Bronchial epithelial cell (primary cell): ENCODE results near the gene RALA. TPM values are rescaled to one million over a fixed set of nuclear protein-coding genes. Genes with fewer than 3 reads are reported as not detected.

Experiments
- DNase-seq: peaks from one replicate; pipeline ENCODE4 v3.0.0-alpha.2; 2010; ENCODE audit warnings: low read depth
- FAIRE-seq: peaks from 2 replicates; lab custom pipeline; 2011; peaks lifted over from hg19 to GRCh38; lab: Jason Lieb, UNC
- H3K27me3 ChIP-seq: 2 replicates; pipeline ENCODE4 v1.5.1; 2011; ENCODE audit warnings: low read length; ENCODE audit not compliant: control insufficient read depth, insufficient read depth
- H3K36me3 ChIP-seq: 2 replicates; pipeline ENCODE4 v1.5.1; 2011; ENCODE audit warnings: low read length; ENCODE audit not compliant: control insufficient read depth, insufficient read depth
- H3K4me3 ChIP-seq: 2 replicates; pipeline ENCODE4 v1.5.1; 2011; ENCODE audit warnings: mild to moderate bottlenecking, low read depth, low read length, control low read depth
- total RNA-seq: library from RNA; depleted of rRNA; stranded (reverse); fragments of >200 nt; gene quantifications from 2 replicates; pipeline ENCODE4 v1.2.1, GENCODE V29; 2014
- TF ChIP-seq, protein P1 (sequence below): IDR thresholded peaks from 2 replicates; pipeline ENCODE4 v1.5.1; 2011; ENCODE audit warnings: mild to moderate bottlenecking, moderate library complexity, low read length, control low read depth, inconsistent platforms; ENCODE audit not compliant: insufficient read depth, severe bottlenecking

The RALA gene
- total RNA-seq, 1 donor from 2014 or later = 15.3 TPM

DNA sequence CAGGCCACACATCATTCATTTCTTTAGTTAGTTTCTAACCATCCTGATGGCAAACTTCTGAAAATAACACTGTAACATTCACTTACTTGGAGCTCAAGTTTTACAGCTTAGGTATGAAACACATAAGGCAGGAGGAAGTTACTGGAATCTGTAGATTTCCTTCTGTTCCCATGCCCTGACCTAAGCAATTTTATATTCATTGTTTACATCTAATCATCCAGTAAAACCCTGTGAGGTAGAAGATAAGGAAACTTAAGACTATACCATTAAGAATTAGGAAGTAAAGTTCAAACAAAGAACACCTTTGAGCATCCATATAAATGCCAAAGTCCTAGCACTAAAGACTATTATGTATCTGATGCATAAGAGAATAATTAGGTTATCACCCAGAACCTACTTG, 19.5 kb downstream of the RALA start:
- TF ChIP-seq, protein P1, sequence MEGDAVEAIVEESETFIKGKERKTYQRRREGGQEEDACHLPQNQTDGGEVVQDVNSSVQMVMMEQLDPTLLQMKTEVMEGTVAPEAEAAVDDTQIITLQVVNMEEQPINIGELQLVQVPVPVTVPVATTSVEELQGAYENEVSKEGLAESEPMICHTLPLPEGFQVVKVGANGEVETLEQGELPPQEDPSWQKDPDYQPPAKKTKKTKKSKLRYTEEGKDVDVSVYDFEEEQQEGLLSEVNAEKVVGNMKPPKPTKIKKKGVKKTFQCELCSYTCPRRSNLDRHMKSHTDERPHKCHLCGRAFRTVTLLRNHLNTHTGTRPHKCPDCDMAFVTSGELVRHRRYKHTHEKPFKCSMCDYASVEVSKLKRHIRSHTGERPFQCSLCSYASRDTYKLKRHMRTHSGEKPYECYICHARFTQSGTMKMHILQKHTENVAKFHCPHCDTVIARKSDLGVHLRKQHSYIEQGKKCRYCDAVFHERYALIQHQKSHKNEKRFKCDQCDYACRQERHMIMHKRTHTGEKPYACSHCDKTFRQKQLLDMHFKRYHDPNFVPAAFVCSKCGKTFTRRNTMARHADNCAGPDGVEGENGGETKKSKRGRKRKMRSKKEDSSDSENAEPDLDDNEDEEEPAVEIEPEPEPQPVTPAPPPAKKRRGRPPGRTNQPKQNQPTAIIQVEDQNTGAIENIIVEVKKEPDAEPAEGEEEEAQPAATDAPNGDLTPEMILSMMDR = no peak
- H3K27me3 ChIP-seq = no peaks in the 10 kb centered on the region
- DNase-seq (no peak), FAIRE-seq (no peak)
- H3K36me3 ChIP-seq = peaks cover 1% of the 10 kb centered on the region
- no peak overlapping the region for H3K4me3 ChIP-seq

DNA sequence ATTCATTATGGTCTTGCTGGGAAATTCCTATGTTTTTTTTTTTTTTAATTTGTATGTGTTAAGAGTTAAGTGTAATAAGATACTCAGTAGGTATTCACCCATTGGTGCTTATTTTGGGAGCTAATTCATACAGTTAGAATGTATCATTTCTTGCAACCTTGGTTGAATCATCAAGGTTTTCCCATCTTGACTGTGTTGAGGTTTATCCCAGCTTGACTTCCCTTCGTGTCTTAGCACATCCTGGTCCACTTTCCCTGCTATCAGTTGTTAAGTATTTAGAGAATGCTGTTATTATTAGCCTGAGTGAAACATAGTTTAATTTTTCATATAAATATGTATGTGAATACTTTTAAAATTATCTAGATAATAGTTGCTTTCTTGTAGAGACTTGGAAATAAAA, 20.8 kb downstream of the RALA start:
- TF ChIP-seq, protein P1 = no peak
- no peak for FAIRE-seq
- DNase-seq = peak; percentile 81
- no peak overlapping the region for H3K4me3 ChIP-seq
- no peaks in the 10 kb centered on the region for H3K27me3 ChIP-seq
- H3K36me3 ChIP-seq = peaks cover 1% of the 10 kb centered on the region

DNA sequence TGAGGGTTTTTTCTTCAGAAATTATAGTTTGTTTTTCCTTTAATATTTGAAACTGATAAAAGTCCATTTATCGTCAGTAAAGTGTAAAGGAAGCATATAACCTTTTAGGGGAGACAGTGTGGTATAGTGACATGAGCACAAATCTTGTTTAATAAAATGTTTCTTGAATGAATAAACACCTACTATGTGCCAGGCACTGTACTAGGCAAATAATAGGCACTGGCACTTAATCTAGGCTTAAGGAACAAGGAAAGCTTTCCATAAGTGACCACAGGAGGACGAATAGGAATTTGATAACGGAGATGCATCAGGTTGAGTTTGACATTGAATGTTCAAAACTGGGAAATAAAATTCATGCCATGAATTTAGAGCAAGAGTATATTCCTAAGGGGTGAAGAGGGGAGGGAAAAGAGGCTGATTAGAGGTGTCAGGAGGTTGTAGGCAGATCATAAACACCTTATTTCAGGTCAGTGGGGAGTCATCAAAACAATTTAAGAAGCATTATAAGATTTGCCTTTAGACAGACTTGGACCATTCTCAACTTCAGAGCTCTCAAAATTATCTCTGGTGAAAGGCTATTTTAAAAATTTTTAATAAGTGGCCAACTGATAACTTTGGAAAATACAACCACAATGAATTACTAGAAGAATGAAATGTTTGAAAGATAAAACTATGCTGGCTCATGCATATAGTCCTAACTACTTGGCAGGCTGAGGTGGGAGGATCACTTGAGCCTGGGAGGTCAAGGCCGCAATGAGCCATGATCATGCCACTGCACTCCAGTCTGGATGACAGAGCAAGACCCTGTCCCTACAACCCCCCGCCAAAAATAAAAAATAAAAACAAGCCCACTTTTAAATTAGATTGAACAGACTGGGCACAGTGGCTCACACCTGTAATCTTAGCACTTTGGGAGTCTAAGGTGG, 22.4 kb downstream of the RALA start:
- Histone ChIP-seq H3K4me3 (no peak overlapping the region), H3K36me3 (peaks cover 1% of the 10 kb centered on the region), H3K27me3 (no peaks in the 10 kb centered on the region)
- DNase-seq (no peak), FAIRE-seq (no peak)
- TF ChIP-seq, protein P1 = no peak

DNA sequence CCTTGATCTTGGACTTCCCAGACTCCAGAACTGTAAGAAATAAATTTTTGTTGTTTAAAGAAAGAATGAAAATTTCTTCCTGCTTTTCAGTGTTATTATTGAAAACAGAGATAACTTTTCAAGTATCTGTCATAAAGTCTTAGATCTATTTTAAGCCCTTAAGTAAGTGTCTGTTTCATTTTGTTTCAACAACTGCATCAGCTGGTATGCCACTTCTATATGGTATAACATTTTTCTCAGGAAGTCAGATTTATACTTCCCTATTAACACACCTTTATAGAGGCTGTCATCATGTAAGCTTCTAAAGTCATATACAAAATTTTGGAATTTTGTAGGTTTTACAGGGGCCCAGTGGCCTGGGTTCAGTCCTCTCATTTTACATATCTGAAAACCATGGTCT, 24.4 kb downstream of the RALA start:
- no peak overlapping the region for H3K4me3 ChIP-seq
- no peak for DNase-seq
- TF ChIP-seq, protein P1 = no peak
- H3K27me3 ChIP-seq = no peaks in the 10 kb centered on the region
- H3K36me3 ChIP-seq = no peaks in the 10 kb centered on the region
- FAIRE-seq = no peak

DNA sequence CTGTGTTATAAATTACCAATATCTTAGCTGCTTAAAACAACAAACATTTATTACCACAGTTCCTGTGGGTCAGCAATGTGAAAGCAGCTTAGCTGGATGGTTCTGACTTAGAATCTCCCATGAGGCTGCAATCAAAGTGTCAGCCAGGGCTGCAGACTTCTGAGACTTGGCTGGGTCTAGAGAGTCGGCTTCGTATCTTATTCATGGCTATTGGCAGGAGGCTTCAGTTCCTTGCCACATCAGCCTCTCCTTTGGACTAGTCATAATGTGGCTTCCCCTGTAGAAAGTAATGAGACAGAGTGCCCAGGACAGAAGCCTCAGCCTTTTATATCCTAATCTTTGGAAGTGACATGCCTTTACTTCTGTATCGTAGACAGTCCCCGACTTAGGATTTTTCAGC, 27.3 kb downstream of the RALA start:
- no peaks in the 10 kb centered on the region for H3K27me3 ChIP-seq
- TF ChIP-seq, protein P1 = no peak
- no peaks in the 10 kb centered on the region for H3K36me3 ChIP-seq
- H3K4me3 ChIP-seq = no peak overlapping the region
- DNase-seq (no peak), FAIRE-seq (no peak)

DNA sequence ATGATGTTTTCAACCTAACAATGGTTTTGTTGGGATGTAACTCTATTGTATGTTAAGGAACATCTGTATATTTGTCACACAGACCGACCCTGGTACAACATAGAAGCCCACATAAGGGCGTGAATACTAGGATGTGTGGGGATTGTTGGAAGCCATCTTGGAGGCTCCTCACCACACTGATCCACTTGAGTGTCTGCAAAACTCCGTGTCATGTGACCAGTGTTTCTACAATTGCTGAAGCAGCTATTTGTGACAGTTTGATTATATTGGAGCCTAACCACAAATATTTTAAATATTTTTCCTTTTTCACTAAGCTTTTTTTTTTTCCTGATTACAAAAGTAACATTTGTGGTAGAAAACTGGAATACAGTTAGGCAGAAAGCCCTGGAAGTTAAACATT, 27.9 kb downstream of the RALA start:
- Histone ChIP-seq H3K4me3 (no peak overlapping the region), H3K27me3 (no peaks in the 10 kb centered on the region), H3K36me3 (no peaks in the 10 kb centered on the region)
- DNase-seq = no peak
- no peak for FAIRE-seq
- TF ChIP-seq, protein P1 = no peak
